ENCODE results near the gene IL27RA. TPM values are rescaled to one million over a fixed set of nuclear protein-coding genes. Genes with fewer than 3 reads are reported as not detected.
"Not testable (repeated sequence)": the region's sequence is repeated elsewhere in the genome, so short reads cannot be mapped to it uniquely, and the experiment has no call there.

The IL27RA gene
- total RNA-seq, 4 donors from 2014 or later = 0.37 to 2.1 (median 1.5) TPM

DNA sequence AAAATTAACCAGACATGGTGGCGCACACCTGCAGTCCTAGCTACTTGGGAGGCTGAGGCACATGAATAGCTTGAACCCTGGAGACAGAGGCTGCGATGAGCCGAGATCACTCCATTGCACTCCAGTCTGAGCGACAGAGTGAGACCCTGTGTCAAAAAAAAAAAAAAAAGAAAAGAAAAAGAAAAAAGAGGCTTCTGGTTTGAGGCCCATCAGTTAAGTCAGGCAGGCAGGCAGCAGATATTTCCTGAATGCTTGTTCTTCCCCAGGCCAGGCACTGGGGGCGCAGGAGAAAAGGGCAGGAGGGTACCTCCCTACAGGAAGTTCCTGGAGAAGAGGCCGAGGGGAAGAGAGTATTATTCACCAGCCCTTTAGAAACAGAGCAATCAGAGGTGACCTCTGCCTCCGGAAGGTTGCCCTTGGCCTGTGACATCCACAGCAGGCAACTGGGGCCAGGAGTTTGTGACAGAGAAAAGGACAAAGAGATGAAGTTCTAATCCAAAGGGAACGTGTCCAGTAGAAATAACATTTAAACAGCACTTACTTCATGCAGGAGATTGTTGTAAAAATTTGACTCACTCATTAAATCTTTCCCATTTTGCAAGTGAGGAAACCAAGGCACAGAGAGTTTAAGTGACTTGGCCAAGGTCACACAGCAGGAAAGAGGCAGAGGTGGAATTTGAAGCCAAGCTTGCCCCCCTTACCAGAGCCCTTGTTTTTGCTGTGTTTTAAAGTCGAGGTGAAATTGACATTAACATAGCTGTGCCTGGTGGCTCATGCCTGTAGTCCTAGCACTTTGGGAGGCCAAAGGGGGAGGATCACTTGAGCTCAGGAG, 7.9 kb upstream of the IL27RA start:
- intact Hi-C loops (cut with DNase I; ENCODE audit: low total_unique reads) = no loop called here

DNA sequence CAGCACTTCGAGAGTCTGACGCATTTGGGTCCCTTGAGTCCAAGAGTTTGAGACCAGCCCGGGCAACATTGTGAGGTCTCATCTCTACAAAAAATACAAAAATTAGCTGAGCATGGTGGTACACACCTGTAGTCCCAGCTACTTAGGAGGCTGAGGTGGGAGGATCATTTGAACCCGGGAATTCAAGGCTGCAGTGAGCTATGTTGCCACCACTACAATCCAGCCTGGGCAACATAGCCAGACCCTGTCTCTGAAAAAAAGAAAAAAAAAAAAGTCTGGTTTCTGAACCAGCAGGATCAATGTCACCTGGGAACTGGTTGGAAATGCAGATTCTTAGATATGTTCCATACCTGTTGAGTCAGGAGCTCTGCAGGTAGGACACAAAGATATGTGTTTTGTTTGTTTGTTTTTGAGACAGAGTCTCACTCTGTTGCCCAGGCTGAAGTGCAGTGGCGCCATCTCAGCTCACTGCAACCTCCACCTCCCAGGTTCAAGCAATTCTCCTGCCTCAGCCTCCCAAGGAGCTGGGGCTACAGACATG, 4.8 kb upstream of the IL27RA start:
- WGBS, 2 donors (ENCODE audit: low coverage in 1 of 2) = 92% methylated on average over 5 of the region's 5 CpGs; no CpG with 5 or more reads in 1 of the 2 donors
- H3K27me3 ChIP-seq; H3K4me3 ChIP-seq; intact Hi-C loops (cut with DNase I; ENCODE audit: low total_unique reads); in situ Hi-C loops (cut with MboI; ENCODE audit: low pct_ligation_motif_present in 1 of 4, low pct_unique_long_range_greater_than_20kb in 1 of 4, low sequenced_read_pairs in 3 of 4); H3K4me1 ChIP-seq; H3K9me3 ChIP-seq; H3K27ac ChIP-seq; DNase-seq; H3K36me3 ChIP-seq: not testable (repeated sequence)

More for the DNA sequence above, 7.9 kb upstream of the IL27RA start:
- TF ChIP-seq, protein P1, sequence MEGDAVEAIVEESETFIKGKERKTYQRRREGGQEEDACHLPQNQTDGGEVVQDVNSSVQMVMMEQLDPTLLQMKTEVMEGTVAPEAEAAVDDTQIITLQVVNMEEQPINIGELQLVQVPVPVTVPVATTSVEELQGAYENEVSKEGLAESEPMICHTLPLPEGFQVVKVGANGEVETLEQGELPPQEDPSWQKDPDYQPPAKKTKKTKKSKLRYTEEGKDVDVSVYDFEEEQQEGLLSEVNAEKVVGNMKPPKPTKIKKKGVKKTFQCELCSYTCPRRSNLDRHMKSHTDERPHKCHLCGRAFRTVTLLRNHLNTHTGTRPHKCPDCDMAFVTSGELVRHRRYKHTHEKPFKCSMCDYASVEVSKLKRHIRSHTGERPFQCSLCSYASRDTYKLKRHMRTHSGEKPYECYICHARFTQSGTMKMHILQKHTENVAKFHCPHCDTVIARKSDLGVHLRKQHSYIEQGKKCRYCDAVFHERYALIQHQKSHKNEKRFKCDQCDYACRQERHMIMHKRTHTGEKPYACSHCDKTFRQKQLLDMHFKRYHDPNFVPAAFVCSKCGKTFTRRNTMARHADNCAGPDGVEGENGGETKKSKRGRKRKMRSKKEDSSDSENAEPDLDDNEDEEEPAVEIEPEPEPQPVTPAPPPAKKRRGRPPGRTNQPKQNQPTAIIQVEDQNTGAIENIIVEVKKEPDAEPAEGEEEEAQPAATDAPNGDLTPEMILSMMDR (IDR thresholded peaks at IDR 0.05) = peak; percentile 32 to 65 (median 53)
- no peak for TF ChIP-seq POLR2AphosphoS5 (IDR thresholded peaks at IDR 0.05)
- no peak for TF ChIP-seq POLR2A (IDR thresholded peaks at IDR 0.05)
- no peak for TF ChIP-seq EP300 (IDR thresholded peaks at IDR 0.05; ENCODE audit: low read depth)
- Histone ChIP-seq H3K4me1 (peaks cover 0 to 8% (median 2%) of the 10 kb centered on the region in 4 donors), H3K4me3 (no peak overlapping the region), H3K9me3 (no peaks in the 10 kb centered on the region), H3K27me3 (no peaks in the 10 kb centered on the region), H3K27ac (peak overlapping the region; percentile 46 to 57 (median 48)), H3K36me3 (no peaks in the 10 kb centered on the region)
- DNase-seq = peak; percentile 73
- in situ Hi-C loops (cut with MboI; ENCODE audit: low pct_ligation_motif_present in 1 of 4, low pct_unique_long_range_greater_than_20kb in 1 of 4, low sequenced_read_pairs in 3 of 4) = no loop called here
- whole genome bisulfite sequencing, 2 donors (ENCODE audit: low coverage in 1 of 2) = 51 to 60% methylated on average over 9 of the region's 9 CpGs

DNA sequence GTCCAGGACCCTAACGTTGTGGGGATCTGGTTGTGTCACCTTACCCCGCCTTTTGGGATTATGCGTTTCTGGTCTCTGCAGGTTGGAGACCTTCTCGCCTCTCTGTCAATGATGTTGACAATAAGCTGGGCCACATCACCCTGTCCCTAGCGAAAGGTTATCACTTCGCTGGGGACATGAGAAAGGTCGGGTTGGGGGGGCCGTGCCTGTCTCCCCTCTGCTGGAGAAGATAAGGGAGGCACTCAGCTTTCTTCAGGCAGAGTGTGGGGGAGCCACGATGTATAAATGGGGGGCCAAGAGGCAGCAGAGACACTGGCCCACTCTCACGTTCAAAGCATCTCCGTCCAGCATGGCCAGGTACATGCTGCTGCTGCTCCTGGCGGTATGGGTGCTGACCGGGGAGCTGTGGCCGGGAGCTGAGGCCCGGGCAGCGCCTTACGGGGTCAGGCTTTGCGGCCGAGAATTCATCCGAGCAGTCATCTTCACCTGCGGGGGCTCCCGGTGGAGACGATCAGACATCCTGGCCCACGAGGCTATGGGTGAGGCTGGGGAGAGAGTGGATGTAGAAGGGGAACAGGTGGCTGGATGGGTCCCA, 3.6 kb upstream of the IL27RA start, which contains the start of gene RLN3:
Gene RLN3, plus strand, starts transcription at position 293 of the 595 bp plus-strand sequence. Its CDS starts 57 bp downstream, at position 350.
- Histone ChIP-seq H3K4me1 (peaks cover 4 to 16% (median 12%) of the 10 kb centered on the region in 4 donors), H3K27ac (no peak within 1 kb of the TSS), H3K4me3 (no peak within 1 kb of the TSS), H3K9me3 (no peaks in the 10 kb centered on the region), H3K27me3 (no peaks in the 10 kb centered on the region), H3K36me3 (no peaks in the 10 kb centered on the region)
- WGBS, 2 donors (ENCODE audit: low coverage in 1 of 2) = 74 to 81% methylated on average over 10 to 24 of the region's 24 CpGs
- TF ChIP-seq EP300 (IDR thresholded peaks at IDR 0.05; ENCODE audit: low read depth) = no peak
- no peak for TF ChIP-seq POLR2A (IDR thresholded peaks at IDR 0.05)
- TF ChIP-seq, protein P1 (IDR thresholded peaks at IDR 0.05) = no peak
- TF ChIP-seq POLR2AphosphoS5 (IDR thresholded peaks at IDR 0.05) = no peak
- intact Hi-C loops (cut with DNase I; ENCODE audit: low total_unique reads) = no loop called here
- in situ Hi-C loops (cut with MboI; ENCODE audit: low pct_ligation_motif_present in 1 of 4, low pct_unique_long_range_greater_than_20kb in 1 of 4, low sequenced_read_pairs in 3 of 4) = no loop called here
- no peak for DNase-seq

- no peaks in the 10 kb centered on the region for H3K9me3 ChIP-seq
- TF ChIP-seq POLR2AphosphoS5 (IDR thresholded peaks at IDR 0.05) (no peak), EP300 (IDR thresholded peaks at IDR 0.05; ENCODE audit: low read depth) (no peak), POLR2A (IDR thresholded peaks at IDR 0.05) (no peak)
- TF ChIP-seq, protein P1 (IDR thresholded peaks at IDR 0.05) = no peak
- H3K4me1 ChIP-seq = peaks cover under 1 to 15% (median 10%) of the 10 kb centered on the region in 4 donors
- H3K36me3 ChIP-seq = no peaks in the 10 kb centered on the region
- DNase-seq = no peak
- 79 to 100% methylated on average over 1 to 4 of the region's 4 CpGs for WGBS, 2 donors (ENCODE audit: low coverage in 1 of 2)
- H3K27ac ChIP-seq = no peak overlapping the region
- H3K27me3 ChIP-seq = no peaks in the 10 kb centered on the region
- intact Hi-C loops (cut with DNase I; ENCODE audit: low total_unique reads) = no loop called here
- H3K4me3 ChIP-seq = no peak overlapping the region
- in situ Hi-C loops (cut with MboI; ENCODE audit: low pct_ligation_motif_present in 1 of 4, low pct_unique_long_range_greater_than_20kb in 1 of 4, low sequenced_read_pairs in 3 of 4) = no loop called here
Measured at GRCh38 chr19:14028901-14029300, 2.7 kb upstream of the IL27RA start.
